KMS-11 (cell line): Measurements from ENCODE around the gene RMRP.

ENCODE experiments used
- H2AFZ ChIP-seq: fragments of 200-600 bp; sonication (generic); 2 replicates; pipeline ENCODE4 v1.6.1; 2016; ENCODE audit warnings: antibody characterized with exemption, mixed run types, low read depth
- H3K27ac ChIP-seq: fragments of 200-600 bp; sonication (generic); 2 replicates; pipeline ENCODE4 v1.6.1; 2016; ENCODE audit warnings: mild to moderate bottlenecking, mixed run types
- H3K27me3 ChIP-seq: fragments of 200-600 bp; sonication (generic); 2 replicates; pipeline ENCODE4 v1.6.1; 2017; ENCODE audit warnings: mild to moderate bottlenecking, low read depth, mixed run types, moderate library complexity; ENCODE audit not compliant: insufficient read depth
- H3K36me3 ChIP-seq: fragments of 200-600 bp; sonication (generic); 2 replicates; pipeline ENCODE4 v1.6.1; 2017; ENCODE audit warnings: mild to moderate bottlenecking, mixed run types; ENCODE audit not compliant: insufficient read depth
- H3K4me1 ChIP-seq: fragments of 200-600 bp; sonication (generic); 2 replicates; pipeline ENCODE4 v1.6.1; 2016; ENCODE audit warnings: mild to moderate bottlenecking, low read depth, mixed run types; ENCODE audit not compliant: poor library complexity, severe bottlenecking
- H3K4me2 ChIP-seq: fragments of 200-600 bp; sonication (generic); 2 replicates; pipeline ENCODE4 v1.7.0; 2016; ENCODE audit warnings: mild to moderate bottlenecking, mixed run types
- H3K4me3 ChIP-seq: fragments of 200-600 bp; sonication (generic); IDR thresholded peaks from 2 replicates; pipeline ENCODE4 v1.6.1; 2017; ENCODE audit warnings: low read depth, low read length, mixed read lengths; ENCODE audit not compliant: insufficient read depth
- H3K79me2 ChIP-seq: fragments of 200-600 bp; sonication (generic); 2 replicates; pipeline ENCODE4 v1.6.1; 2016; ENCODE audit warnings: low read depth, mixed run types; ENCODE audit not compliant: insufficient read depth
- H3K9ac ChIP-seq: fragments of 200-600 bp; sonication (generic); 2 replicates; pipeline ENCODE4 v1.6.1; 2016; ENCODE audit warnings: mild to moderate bottlenecking, mixed run types
- H4K20me1 ChIP-seq: fragments of 200-600 bp; sonication (generic); 2 replicates; pipeline ENCODE4 v1.6.1; 2016; ENCODE audit warnings: mild to moderate bottlenecking, mixed run types; ENCODE audit not compliant: insufficient read depth
- CTCF ChIP-seq: fragments of 200-600 bp; sonication (generic); conservative IDR thresholded peaks from 2 replicates; pipeline ENCODE4 v1.6.1; 2017; ENCODE audit warnings: low read depth, mild to moderate bottlenecking, antibody characterized with exemption, low read length, moderate library complexity, mixed read lengths

RMRP gene

DNA sequence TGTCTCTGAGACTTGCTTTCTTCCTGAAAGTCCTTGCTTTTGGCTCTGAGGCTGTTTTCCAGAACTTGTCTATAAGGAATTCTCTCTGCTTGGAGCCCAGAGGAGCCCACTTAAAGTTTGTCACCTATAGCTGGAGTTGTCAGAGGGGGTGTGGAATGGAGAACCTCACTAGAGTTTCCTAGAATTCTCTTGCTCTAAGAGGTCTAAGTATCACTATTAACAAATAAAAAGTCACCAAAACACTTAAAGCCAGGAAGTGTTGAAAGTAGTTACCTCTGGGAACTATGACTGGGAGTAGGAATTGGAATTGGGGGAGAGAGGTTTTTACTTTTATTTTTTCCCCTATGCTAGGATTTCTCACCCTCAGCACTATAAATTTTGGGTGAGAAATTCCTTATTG lies 22.1 kb downstream of the RMRP start:
- H3K4me2 ChIP-seq: no peak overlapping the region
- no peaks in the 10 kb centered on the region for H3K79me2 ChIP-seq
- H3K4me1 ChIP-seq: no peaks in the 10 kb centered on the region
- H3K27ac ChIP-seq: no peak overlapping the region
- H3K4me3 ChIP-seq: no peak overlapping the region
- no peaks in the 10 kb centered on the region for H4K20me1 ChIP-seq
- no peak for TF ChIP-seq CTCF
- H3K36me3 ChIP-seq: no peaks in the 10 kb centered on the region
- H2AFZ ChIP-seq: no peak overlapping the region
- no peak overlapping the region for H3K9ac ChIP-seq
- H3K27me3 ChIP-seq: no peaks in the 10 kb centered on the region

DNA sequence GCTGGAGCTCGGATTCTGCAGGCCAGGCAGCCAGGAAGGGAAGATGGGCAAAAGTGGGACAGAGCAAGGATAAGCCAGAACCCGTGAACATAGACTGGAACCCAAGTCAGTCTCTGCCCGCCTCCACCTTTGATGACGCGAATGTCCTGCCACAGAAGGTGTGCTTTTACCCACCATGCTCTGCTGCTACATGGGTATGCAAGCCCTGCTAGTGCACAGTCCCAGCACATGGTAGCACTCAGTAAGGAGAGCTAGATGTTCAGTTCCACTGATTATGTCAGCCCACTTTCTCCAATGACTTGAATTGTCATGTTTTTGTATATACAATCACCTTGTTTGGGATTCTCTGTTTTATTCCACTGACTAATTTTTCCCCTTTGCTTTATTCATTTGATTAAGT lies 28.2 kb downstream of the RMRP start:
- Histone ChIP-seq H3K4me3 (no peak overlapping the region), H3K27ac (no peak overlapping the region), H4K20me1 (no peaks in the 10 kb centered on the region), H3K36me3 (no peaks in the 10 kb centered on the region), H3K4me2 (no peak overlapping the region), H3K9ac (no peak overlapping the region), H3K79me2 (no peaks in the 10 kb centered on the region), H3K4me1 (no peaks in the 10 kb centered on the region), H2AFZ (no peak overlapping the region), H3K27me3 (no peaks in the 10 kb centered on the region)
- no peak for TF ChIP-seq CTCF

- no peaks in the 10 kb centered on the region for H4K20me1 ChIP-seq
- H3K4me3 ChIP-seq: no peak overlapping the region
- H3K79me2 ChIP-seq: no peaks in the 10 kb centered on the region
- no peak overlapping the region for H3K4me2 ChIP-seq
- H3K4me1 ChIP-seq: no peaks in the 10 kb centered on the region
- H3K27me3 ChIP-seq: no peaks in the 10 kb centered on the region
- TF ChIP-seq CTCF: no peak
- no peak overlapping the region for H2AFZ ChIP-seq
- H3K36me3 ChIP-seq: no peaks in the 10 kb centered on the region
- H3K27ac ChIP-seq: no peak overlapping the region
- H3K9ac ChIP-seq: no peak overlapping the region
These were observed 29.3 kb downstream of the RMRP start for GRCh38 chr9:35628389-35628991.

DNA sequence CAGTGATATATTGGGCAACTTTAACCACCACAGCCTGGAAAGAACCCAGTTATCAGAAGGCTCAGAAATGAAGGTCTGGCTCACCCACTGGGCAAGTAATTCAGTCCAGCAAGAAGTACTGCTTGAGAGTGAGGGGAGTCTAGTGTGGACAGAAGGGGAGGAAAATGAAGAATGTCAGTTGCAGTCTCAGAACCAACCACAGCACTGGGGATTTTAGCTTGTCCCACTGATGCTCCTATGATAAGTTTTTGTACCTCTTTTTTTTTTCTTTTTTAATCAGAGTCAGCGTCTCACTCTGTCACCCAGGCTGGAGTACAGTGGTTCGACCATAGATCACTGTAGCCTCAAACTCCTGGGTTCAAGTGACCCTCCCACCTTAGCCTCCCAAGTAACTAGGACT lies 30.2 kb downstream of the RMRP start:
- Histone ChIP-seq H3K4me2 (no peak overlapping the region), H3K79me2 (no peaks in the 10 kb centered on the region), H3K4me1 (no peaks in the 10 kb centered on the region), H4K20me1 (no peaks in the 10 kb centered on the region), H3K9ac (no peak overlapping the region), H3K27me3 (no peaks in the 10 kb centered on the region), H3K27ac (no peak overlapping the region), H3K4me3 (no peak overlapping the region), H2AFZ (no peak overlapping the region), H3K36me3 (no peaks in the 10 kb centered on the region)
- no peak for TF ChIP-seq CTCF
